Measurements from ENCODE around the gene SLC9A8. TPM values are rescaled to one million over a fixed set of nuclear protein-coding genes. Genes with fewer than 3 reads are reported as not detected.

Gene SLC9A8
- total and polyA plus RNA-seq, 2 donors (not counting 3 experiments of a cell fraction or from before 2014, with no cell fraction given) = 5.1 to 14.4 TPM

GRCh38 chr20:49792611-49793010 is 20.0 kb upstream of the SLC9A8 start:
- no TSS peak for BruUV-seq (replicated peaks)
- ChIA-PET CTCF (no interaction called here), POLR2A (interaction anchor here (0.6 kb wide), 1 partner anchor 134 kb away, joined by 3 read pairs; no protein-coding TSS in a partner anchor)
- no peaks in the 10 kb centered on the region for H3K9me1 ChIP-seq (replicated peaks; ENCODE audit: control insufficient read depth, extremely low read depth, insufficient read depth, low read length)
- H3K36me3 ChIP-seq (ENCODE audit: control insufficient read depth in 2 of 2, extremely low read depth in 1 of 2, insufficient read depth in 2 of 2, low read length in 2 of 2) = no peaks in the 10 kb centered on the region
- H3K4me2 ChIP-seq (ENCODE audit: insufficient read depth, low read length) = no peak overlapping the region
- H4K20me1 ChIP-seq (replicated peaks; ENCODE audit: control insufficient read depth, extremely low read depth, insufficient read depth, low read length) = no peaks in the 10 kb centered on the region
- DNase-seq (ENCODE audit: low read depth, low spot score) (no peak), FAIRE-seq (no peak)
- intact Hi-C loops (cut with micrococcal nuclease) = no loop called here
- H3K27me3 ChIP-seq (ENCODE audit: control insufficient read depth in 2 of 2, insufficient read depth in 2 of 2, low read length in 2 of 2) = no peaks in the 10 kb centered on the region
- no peak overlapping the region for H2AFZ ChIP-seq (ENCODE audit: low read depth, low read length)
- no peak overlapping the region for H3K27ac ChIP-seq (ENCODE audit: insufficient read depth, low read depth, low read length)
- H3K79me2 ChIP-seq (ENCODE audit: control insufficient read depth, insufficient read depth, low read length) = no peaks in the 10 kb centered on the region
- dilution Hi-C loops (cut with MboI; ENCODE audit: extremely low pct_ligation_motif_present, low sequenced_read_pairs) = no loop called here
- no peak overlapping the region for H3K9ac ChIP-seq (replicated peaks; ENCODE audit: extremely low read depth, insufficient read depth, low read length)
- TF ChIP-seq EZH2 (IDR thresholded peaks at IDR 0.05; ENCODE audit: borderline replicate concordance, low read depth, low read length, severe bottlenecking) (no peak), MAX (IDR thresholded peaks at IDR 0.05; ENCODE audit: insufficient read depth, insufficient read length) (no peak), CTCF (IDR thresholded peaks at IDR 0.05; ENCODE audit: extremely low read depth in 1 of 2, insufficient read depth in 1 of 2, low read depth in 1 of 2, low read length in 2 of 2) (no peak), GATA2 (IDR thresholded peaks at IDR 0.05; ENCODE audit: insufficient read depth, insufficient read length, low read depth, low read length) (no peak), POLR2AphosphoS5 (IDR thresholded peaks at IDR 0.05; ENCODE audit: insufficient read depth, low read depth, low read length) (no peak), JUN (IDR thresholded peaks at IDR 0.05; ENCODE audit: borderline replicate concordance, insufficient read depth, insufficient read length, low read depth) (no peak), POLR2A (IDR thresholded peaks at IDR 0.05; ENCODE audit: low read depth, low read length) (no peak), FOS (IDR thresholded peaks at IDR 0.05; ENCODE audit: borderline replicate concordance, insufficient read depth, low read length) (no peak)
- peaks cover 24% of the 10 kb centered on the region for H3K4me1 ChIP-seq (ENCODE audit: control insufficient read depth, extremely low read depth, insufficient read depth, low read length)
- no peaks in the 10 kb centered on the region for H3K9me3 ChIP-seq (replicated peaks; ENCODE audit: control insufficient read depth, insufficient read depth, low read length)
- no peak overlapping the region for H3K4me3 ChIP-seq (replicated peaks in 1 of 3; ENCODE audit: insufficient read depth in 1 of 3, low read depth in 1 of 3, low read length in 3 of 3)

Measured in endothelial cell of umbilical vein (primary cell).